HCT116 (cell line): ENCODE results near the gene SP100. TPM values are rescaled to one million over a fixed set of nuclear protein-coding genes. Genes with fewer than 3 reads are reported as not detected.
"Not testable (repeated sequence)": the region's sequence is repeated elsewhere in the genome, so short reads cannot be mapped to it uniquely, and the experiment has no call there.

Experiments used
- ATAC-seq: fragments of 200-7000 bp; cut with Tn5 transposase; 2 replicates; pipeline ENCODE4 v1.9.1; 2020; ENCODE audit warnings: mild to moderate bottlenecking, moderate library complexity
- BruUV-seq: library from RNA; stranded (reverse); fragments of 400-500 nt; replicated peaks from 2 replicates; lab custom pipeline; 2021; lab: Mats Ljungman, UMichigan
- CTCF ChIA-PET: fragments of 300-600 bp; sonication (Branson Sonifier 250); formaldehyde crosslinking; loops from one replicate; lab custom pipeline; 2021; ENCODE audit warnings: antibody characterized with exemption; lab: Charles Lee
- POLR2A ChIA-PET: fragments of 300-600, 350-600 bp; sonication (Branson Sonifier 250); formaldehyde crosslinking; loops from one replicate; lab custom pipeline; 2021; ENCODE audit warnings: antibody characterized with exemption; lab: Charles Lee
- RAD21 ChIA-PET, 2 experiments: fragments of 300-600 bp; sonication (Branson Sonifier 250); formaldehyde crosslinking; loops; one replicate each; lab custom pipeline; 2023; ENCODE audit warnings: low total read pairs in 2 of 2; ENCODE audit not compliant: uncharacterized antibody in 2 of 2, unreplicated experiment in 2 of 2, low non-redundant PET in 1 of 2; lab: Charles Lee
- DNase-seq: peaks from one replicate; pipeline ENCODE4 v3.0.0-alpha.2; 2010; ENCODE audit warnings: low read depth, low spot score
- H2AFZ ChIP-seq: fragments of 200-600 bp; shearing (Covaris generic), sonication (generic); 2 replicates; pipeline ENCODE4 v1.6.1; 2017; ENCODE audit warnings: low read depth, mixed run types, mixed read lengths, antibody characterized with exemption, low read length; ENCODE audit not compliant: poor library complexity, severe bottlenecking
- H3K27ac ChIP-seq: 2 replicates; pipeline ENCODE4 v1.5.1; 2012; ENCODE audit warnings: low read depth, low read length
- H3K27me3 ChIP-seq: fragments of 200-600 bp; sonication (generic); 2 replicates; pipeline ENCODE4 v1.6.1; 2016; ENCODE audit warnings: mixed run types, low read length, mixed read lengths; ENCODE audit not compliant: insufficient read depth
- H3K36me3 ChIP-seq, 2 experiments: fragments of 200-500 bp in 1 of 2; fragments of 200-600 bp in 1 of 2; sonication (Bioruptor generic) in 1 of 2; sonication (generic) in 1 of 2; 2 replicates each; pipeline versions ENCODE4 v1.5.1 to v1.6.1; 2014 to 2016; ENCODE audit warnings: low read length in 2 of 2, inconsistent platforms in 1 of 2, mixed read lengths in 1 of 2, mixed run types in 1 of 2; ENCODE audit not compliant: insufficient read depth in 2 of 2, control insufficient read depth in 1 of 2
- H3K4me1 ChIP-seq, 2 experiments: fragments of 200-600 bp in 1 of 2; sonication (generic) in 1 of 2; 2 replicates each; pipeline versions ENCODE4 v1.5.1 to v1.6.1; 2012 to 2017; ENCODE audit warnings: low read length in 2 of 2, inconsistent platforms in 1 of 2, mild to moderate bottlenecking in 1 of 2, mixed read lengths in 1 of 2, mixed run types in 1 of 2, moderate library complexity in 1 of 2; ENCODE audit not compliant: insufficient read depth in 2 of 2, control insufficient read depth in 1 of 2
- H3K4me2 ChIP-seq: fragments of 200-600 bp; sonication (generic); 2 replicates; pipeline ENCODE4 v1.6.1; 2017; ENCODE audit warnings: mixed run types, low read length, mixed read lengths
- H3K4me3 ChIP-seq, 2 experiments: fragments of 200-600 bp in 1 of 2; sonication (generic) in 1 of 2; replicated peaks in 1 of 2; 2 replicates each; pipeline ENCODE4 v1.5.1; 2011 to 2016; ENCODE audit warnings: low read length in 2 of 2, control low read depth in 1 of 2, low read depth in 1 of 2, mild to moderate bottlenecking in 1 of 2, mixed read lengths in 1 of 2, mixed run types in 1 of 2
- H3K79me2 ChIP-seq: fragments of 200-600 bp; sonication (generic); 2 replicates; pipeline ENCODE4 v1.6.1; 2017; ENCODE audit warnings: mild to moderate bottlenecking, mixed run types, low read length, moderate library complexity, mixed read lengths; ENCODE audit not compliant: insufficient read depth
- H3K9ac ChIP-seq: fragments of 200-600 bp; sonication (generic); 2 replicates; pipeline ENCODE4 v1.6.1; 2016; ENCODE audit warnings: low read length, mixed read lengths
- H3K9me2 ChIP-seq: fragments of 200-600 bp; sonication (generic), shearing (Covaris generic); 2 replicates; pipeline ENCODE4 v1.6.1; 2017; ENCODE audit warnings: mixed run types, mild to moderate bottlenecking, moderate library complexity; ENCODE audit not compliant: insufficient read depth
- H3K9me3 ChIP-seq, 2 experiments: fragments of 200-500 bp in 1 of 2; fragments of 200-600 bp in 1 of 2; sonication (Bioruptor generic) in 1 of 2; sonication (generic) in 1 of 2; 2 replicates each; pipeline ENCODE4 v1.6.1; 2014 to 2017; ENCODE audit warnings: low read length in 2 of 2, mixed read lengths in 2 of 2, inconsistent platforms in 1 of 2, low read depth in 1 of 2, mild to moderate bottlenecking in 1 of 2, mixed run types in 1 of 2, moderate library complexity in 1 of 2; ENCODE audit not compliant: control insufficient read depth in 1 of 2, insufficient read depth in 1 of 2
- H4K20me1 ChIP-seq: fragments of 200-600 bp; sonication (generic), shearing (Covaris generic); 2 replicates; pipeline ENCODE4 v1.6.1; 2017; ENCODE audit warnings: mixed run types, mild to moderate bottlenecking, moderate library complexity; ENCODE audit not compliant: insufficient read depth
- CTCF ChIP-seq, 3 experiments: fragments of 200-600 bp in 1 of 3; sonication (generic) in 1 of 3; IDR thresholded peaks in 2 of 3; conservative IDR thresholded peaks in 1 of 3; 2 replicates each; pipeline ENCODE4 v1.5.1; 2012 to 2017; ENCODE audit warnings: low read depth in 2 of 3, low read length in 2 of 3, antibody characterized with exemption in 1 of 3, borderline replicate concordance in 1 of 3, control low read depth in 1 of 3, mild to moderate bottlenecking in 1 of 3, mixed read lengths in 1 of 3, mixed run types in 1 of 3, moderate library complexity in 1 of 3; ENCODE audit not compliant: insufficient read depth in 1 of 3
- intact Hi-C: fragments of 100-400 bp; cut with micrococcal nuclease; formaldehyde crosslinking; loops from 2 replicates; pipeline ENCODE4 v1.10.0; 2022
- total RNA-seq: library from RNA; stranded (reverse); gene quantifications from one replicate; pipeline ENCODE4 v1.2.1, GENCODE V29; 2021; ENCODE audit not compliant: unreplicated experiment

SP100 gene
- total RNA-seq, 1 experiment from 2014 or later, result 48.1 TPM

- no TSS peak for BruUV-seq
- Histone ChIP-seq H3K36me3 (no peaks in the 10 kb centered on the region), H3K27ac (no peak overlapping the region), H3K4me2 (no peak overlapping the region), H3K4me3 (no peak overlapping the region), H3K27me3 (no peaks in the 10 kb centered on the region), H3K4me1 (peaks cover 0 to under 1% of the 10 kb centered on the region in 2 experiments; a peak in 1 of 4 replicates), H3K9me2 (no peaks in the 10 kb centered on the region), H3K9ac (no peak overlapping the region), H4K20me1 (no peaks in the 10 kb centered on the region), H3K79me2 (no peaks in the 10 kb centered on the region), H3K9me3 (no peaks in the 10 kb centered on the region), H2AFZ (no peak overlapping the region)
- ChIA-PET CTCF (no interaction called here), POLR2A (no interaction called here), RAD21 (no interaction called here)
- intact Hi-C loops, result no loop called here
- ATAC-seq, result no peak
- no peak for TF ChIP-seq CTCF (IDR thresholded peaks at IDR 0.05 in 2 of 3, conservative IDR thresholded peaks at IDR 0.05 in 1 of 3; ENCODE audit: borderline replicate concordance in 1 of 3, insufficient read depth in 1 of 3, low read depth in 2 of 3, low read length in 2 of 3)
- no peak for DNase-seq
These were observed 69.9 kb downstream of the SP100 start for GRCh38 chr2:230485801-230486341.

GRCh38 chr2:230491219-230491618, 75.2 kb downstream of the SP100 start:
- intact Hi-C loops, ATAC-seq, H3K9me2 ChIP-seq, H3K4me1 ChIP-seq, RAD21 ChIA-PET, POLR2A ChIA-PET, H3K9me3 ChIP-seq, H3K27ac ChIP-seq, H3K9ac ChIP-seq, H3K79me2 ChIP-seq, H2AFZ ChIP-seq, BruUV-seq, DNase-seq, H4K20me1 ChIP-seq, H3K4me3 ChIP-seq, H3K4me2 ChIP-seq, CTCF ChIA-PET, H3K36me3 ChIP-seq, H3K27me3 ChIP-seq: not testable (repeated sequence)
